HG02884 (cell line): ENCODE measurements around the gene TLK1.
"Not testable (repeated sequence)": the region's sequence is repeated elsewhere in the genome, so short reads cannot be mapped to it uniquely, and the experiment has no call there.

Experiments
- ATAC-seq: cut with Tn5 transposase; IDR thresholded peaks from one replicate; pipeline ENCODE4 v1.9.1; 2021; ENCODE audit warnings: mild to moderate bottlenecking, moderate library complexity; ENCODE audit not compliant: unreplicated experiment

Gene TLK1

DNA sequence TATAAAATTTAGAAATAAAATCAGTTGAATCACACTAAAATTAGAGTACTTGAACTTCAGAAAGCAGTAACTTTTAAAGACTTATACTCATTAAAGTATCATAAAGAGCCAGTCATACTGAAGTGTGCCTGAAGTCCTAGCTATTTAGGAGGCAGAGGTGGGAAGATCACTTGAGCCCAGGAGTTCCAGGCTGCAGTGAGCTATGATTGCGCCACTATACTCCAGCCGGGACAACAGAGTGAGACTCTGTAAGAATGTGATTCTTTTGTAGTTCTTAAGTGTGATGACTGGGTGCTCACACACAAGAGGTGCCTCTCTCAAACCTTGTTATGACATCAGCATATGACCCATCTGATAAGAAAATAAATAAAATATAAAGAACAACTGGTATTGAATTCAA lies 14.6 kb downstream of the TLK1 start:
- no peak for ATAC-seq

DNA sequence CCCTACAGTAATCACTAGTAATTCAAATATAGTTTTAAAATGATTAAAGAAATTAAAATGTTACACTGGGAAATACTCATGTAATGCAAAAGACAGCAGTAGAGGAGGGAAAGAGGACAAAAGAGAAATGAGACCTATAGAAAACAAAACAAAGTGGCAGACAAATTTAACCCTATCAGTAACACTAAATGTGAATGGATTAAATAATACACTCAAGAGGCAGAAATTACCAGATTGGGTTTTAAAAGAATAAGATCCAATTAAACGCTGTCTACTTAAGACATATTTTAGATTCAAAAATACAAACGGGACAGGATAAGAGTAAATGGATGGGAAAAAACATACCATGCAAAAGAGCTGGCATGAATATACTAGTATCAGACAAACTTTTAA lies 17.0 kb downstream of the TLK1 start:
- no peak for ATAC-seq

- ATAC-seq, result no peak
Observed at GRCh38 chr2:171142398-171142797, 18.3 kb downstream of the TLK1 start.

- ATAC-seq, result no peak
Observed at GRCh38 chr2:171141320-171141719, 19.4 kb downstream of the TLK1 start.

DNA sequence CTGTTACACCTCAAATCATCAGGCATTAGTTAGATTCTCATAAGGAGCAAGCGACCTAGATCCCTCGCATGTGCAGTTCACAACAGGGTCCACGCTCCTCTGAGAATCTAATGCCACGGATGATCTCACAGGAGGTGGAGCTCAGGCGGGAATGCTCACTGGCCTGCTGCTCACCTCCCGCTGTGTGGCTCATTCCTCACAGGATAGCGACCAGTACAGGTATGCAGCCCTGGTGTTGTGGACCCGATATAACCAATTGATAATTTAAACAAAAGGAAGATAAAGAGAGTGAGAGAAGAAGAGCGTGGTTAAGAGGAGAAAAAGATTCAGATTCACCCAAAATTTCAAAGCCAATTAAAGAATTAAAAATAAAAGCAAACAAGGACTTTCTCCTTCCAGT lies 20.8 kb downstream of the TLK1 start:
- ATAC-seq, result no peak

- ATAC-seq, result peak; percentile 86
Observed at GRCh38 chr2:171136024-171136423, 24.7 kb downstream of the TLK1 start.

DNA sequence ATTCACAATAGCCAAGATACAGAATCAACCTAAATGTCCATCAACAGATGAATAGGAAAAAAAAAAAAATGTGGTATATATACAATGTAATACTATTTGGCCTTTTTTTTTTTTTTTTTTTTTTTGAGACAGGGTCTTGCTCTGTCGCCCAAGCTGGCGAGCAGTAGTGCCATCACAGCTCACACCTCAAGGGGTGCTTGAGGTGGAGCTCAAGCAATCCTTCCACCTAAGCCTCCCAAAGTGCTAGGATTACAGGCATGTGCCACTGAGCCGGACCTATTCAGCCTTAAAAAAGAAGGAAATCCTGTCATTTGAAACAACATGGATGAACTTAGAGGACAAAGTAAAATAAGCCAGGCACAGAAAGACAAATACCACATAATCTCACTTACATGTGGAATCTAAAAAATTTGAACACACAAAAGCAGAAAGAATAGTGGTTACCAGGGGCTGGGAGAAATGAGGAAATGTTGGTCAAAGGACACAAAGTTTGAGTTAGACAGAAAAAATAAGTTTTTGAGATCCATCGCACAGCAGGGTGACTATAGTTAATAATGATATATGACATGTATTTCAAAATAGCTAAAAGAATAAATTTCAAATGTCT lies 26.0 kb downstream of the TLK1 start:
- no peak for ATAC-seq

GRCh38 chr2:171132086-171132485 lies 28.6 kb downstream of the TLK1 start:
- ATAC-seq, result no peak

- ATAC-seq, result no peak
Observed at GRCh38 chr2:171128461-171128860, 32.2 kb downstream of the TLK1 start.

DNA sequence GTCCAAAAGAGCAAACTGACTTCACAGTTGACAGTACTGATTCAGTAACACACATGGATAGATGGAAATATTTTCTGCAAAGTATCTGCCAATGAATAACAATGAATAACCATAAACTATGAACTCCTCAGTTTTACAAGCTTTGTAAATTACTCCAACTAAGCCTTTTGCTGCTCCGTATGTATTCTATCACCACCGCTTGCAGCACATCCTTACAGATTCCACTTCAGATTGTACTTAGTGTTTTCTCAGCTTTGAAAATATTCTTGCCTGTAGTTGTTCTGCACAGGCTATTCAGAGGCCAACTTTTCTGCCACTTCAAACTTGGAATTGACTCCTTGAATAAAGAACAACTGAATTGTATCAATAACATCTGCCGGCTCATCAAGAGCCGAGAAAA lies 36.2 kb downstream of the TLK1 start:
- ATAC-seq, result no peak

DNA sequence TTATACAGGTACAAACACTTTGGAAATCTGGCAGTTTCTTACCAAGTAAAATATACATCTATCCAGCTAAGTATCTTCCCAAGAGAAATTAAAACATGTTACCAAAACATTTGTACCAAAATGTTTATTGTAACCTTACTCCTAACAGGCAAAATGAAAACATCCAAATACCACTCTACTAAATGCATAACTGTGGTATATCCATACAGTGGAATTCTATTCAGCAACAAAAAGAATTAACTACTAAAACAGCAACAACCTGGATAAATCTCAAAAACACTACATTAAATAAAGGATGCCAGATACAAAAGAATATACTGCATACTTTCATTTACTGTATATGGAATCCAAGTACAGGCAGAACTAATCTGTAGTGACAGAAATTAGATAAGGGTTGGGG lies 51.1 kb downstream of the TLK1 start:
- no peak for ATAC-seq

DNA sequence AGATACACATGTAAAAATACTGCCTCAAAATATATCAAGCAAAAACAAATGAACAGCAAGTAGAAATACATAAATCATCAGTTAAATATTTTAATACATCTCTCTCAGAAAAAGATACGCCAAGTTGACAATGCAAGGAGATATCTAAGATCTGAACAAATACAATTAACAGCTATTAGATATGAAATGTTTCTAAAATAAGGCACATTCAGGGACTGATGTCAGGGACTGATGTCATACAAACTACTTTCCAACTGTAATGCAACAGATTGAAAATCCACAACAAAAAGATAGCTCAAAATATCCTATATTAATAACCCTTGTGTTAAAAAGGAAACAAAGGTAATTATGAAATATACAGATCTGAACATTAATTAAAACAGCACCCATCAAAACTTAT lies 51.7 kb downstream of the TLK1 start:
- ATAC-seq, result no peak

GRCh38 chr2:171107803-171108202 lies 52.9 kb downstream of the TLK1 start:
- no peak for ATAC-seq

GRCh38 chr2:171104379-171104778 lies 56.3 kb downstream of the TLK1 start:
- ATAC-seq, result no peak

DNA sequence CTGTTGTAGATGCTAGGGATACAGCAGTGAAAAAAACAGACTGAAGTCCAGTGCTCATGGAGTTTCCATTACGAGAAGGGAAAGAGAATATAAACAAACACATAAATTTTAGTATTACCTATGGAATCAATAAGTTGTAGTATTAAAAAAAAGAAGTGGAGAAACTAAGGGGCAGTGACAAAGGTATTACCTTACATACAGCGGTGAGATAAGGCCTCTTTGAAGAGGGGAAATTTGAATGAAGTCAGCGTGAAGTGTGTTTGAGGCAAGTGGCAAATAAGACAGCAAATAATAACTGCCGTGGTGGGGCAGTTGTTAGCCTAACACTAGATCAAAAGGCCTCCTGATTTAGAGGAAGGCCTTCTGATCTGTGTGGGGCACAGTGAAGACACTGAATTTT lies 57.9 kb downstream of the TLK1 start:
- ATAC-seq, result no peak

DNA sequence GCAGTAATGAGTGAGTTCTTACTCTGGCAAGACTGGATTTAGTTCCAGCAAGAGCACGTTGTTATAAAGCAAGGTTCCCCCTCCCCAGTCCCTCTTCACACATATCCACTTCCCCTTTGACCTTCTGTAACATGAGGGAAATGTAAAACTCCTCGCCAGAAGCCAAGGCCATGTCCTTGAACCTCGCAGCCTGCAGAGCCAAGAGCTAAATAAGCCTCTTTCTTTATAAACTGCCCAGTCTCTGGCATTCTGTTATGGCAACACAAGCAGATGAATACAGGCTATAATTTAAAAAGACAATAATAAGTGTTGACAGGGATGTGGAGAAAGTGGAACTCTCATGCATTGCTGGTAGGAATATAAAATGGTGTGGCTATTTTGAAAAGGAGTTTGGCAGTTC lies 60.3 kb downstream of the TLK1 start:
- no peak for ATAC-seq

DNA sequence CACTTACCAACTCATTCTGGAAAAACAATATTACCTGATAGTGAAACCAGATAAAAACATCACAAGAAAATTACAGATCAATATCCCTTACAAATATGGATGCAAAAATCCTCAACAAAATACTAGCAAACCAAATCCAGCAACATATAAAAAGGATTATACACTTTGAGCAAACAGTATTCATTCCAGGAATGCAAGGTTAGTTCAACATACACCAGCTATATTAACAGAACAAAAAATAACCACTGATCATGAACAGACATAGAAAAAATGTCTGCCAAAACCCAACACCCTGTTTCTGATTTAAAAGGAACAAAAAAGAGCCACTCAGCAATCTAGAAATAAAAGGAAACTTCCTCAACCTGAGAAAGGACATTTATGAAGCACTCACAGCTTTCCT lies 62.1 kb downstream of the TLK1 start:
- ATAC-seq, result no peak

- no peak for ATAC-seq
Observed at GRCh38 chr2:171095014-171095582, 65.6 kb downstream of the TLK1 start.

- ATAC-seq, result not testable (repeated sequence)
Observed at GRCh38 chr2:171091517-171091916, 69.2 kb downstream of the TLK1 start.

- no peak for ATAC-seq
Observed at GRCh38 chr2:171089489-171089888, 71.2 kb downstream of the TLK1 start.

GRCh38 chr2:171088057-171088834 lies 72.4 kb downstream of the TLK1 start:
- ATAC-seq, result no peak

GRCh38 chr2:171087547-171087946 lies 73.1 kb downstream of the TLK1 start:
- no peak for ATAC-seq
